Stimulated activated CD4-positive, alpha-beta T cell treated with anti-CD3 and anti-CD28 coated beads, Interleukin-15, amount 100 ng/mL, for 24 hours (primary cell): ENCODE data around the gene SLC4A7.
A peak's percentile ranks its signal among the peaks of the same experiment; 100 is the strongest.
"Not testable (repeated sequence)": the region's sequence is repeated elsewhere in the genome, so short reads cannot be mapped to it uniquely, and the experiment has no call there.

Experiments
- DNase-seq: peaks from one replicate; pipeline ENCODE4 v3.0.0-alpha.2; 2020

SLC4A7 gene

DNA sequence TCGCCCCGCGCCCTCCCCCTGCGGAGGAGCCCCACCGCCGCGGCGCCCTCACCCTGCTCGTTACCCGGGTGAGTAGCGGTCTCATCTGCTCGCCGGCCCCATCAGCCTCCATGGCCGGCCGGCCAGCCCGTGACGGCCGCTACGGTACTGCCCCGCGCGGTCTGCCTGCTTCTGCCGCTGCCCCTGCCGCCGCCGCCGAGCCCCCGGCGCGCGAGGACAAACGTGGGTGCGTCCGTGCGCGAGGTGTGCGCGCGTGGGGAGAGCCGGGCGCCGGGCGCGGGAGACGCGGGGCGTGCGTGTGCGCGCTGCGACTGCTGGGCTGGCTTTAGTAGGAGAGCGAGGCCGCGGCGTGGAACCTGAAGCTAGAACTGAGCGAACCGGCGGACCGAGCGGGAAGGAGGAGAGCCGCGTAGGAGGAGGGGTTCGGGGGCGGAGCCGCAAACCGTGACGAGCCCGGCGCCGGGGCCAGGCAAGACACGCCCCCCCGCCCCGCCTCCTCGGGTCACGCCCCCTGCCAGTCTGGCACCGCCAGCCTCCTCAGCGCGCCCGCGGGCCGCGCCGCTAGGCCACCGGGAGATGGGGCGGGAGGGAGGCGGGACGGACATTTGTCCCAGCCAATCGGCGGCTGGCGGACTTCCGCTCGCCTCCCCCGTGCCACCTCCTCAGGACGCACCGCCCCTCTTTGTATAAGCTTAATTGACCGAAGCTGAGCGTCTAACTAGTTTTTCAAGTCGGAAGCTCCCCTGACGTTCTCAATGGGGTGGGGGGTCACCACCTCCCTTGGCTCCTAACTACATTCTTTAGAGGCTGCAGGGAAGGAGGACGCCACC is at the start of gene SLC4A7:
SLC4A7 (minus strand) TSS at position 370 of the 830 bp plus-strand sequence; CDS start at position 112, 258 bp downstream.
- peak; percentile 99 for DNase-seq

DNA sequence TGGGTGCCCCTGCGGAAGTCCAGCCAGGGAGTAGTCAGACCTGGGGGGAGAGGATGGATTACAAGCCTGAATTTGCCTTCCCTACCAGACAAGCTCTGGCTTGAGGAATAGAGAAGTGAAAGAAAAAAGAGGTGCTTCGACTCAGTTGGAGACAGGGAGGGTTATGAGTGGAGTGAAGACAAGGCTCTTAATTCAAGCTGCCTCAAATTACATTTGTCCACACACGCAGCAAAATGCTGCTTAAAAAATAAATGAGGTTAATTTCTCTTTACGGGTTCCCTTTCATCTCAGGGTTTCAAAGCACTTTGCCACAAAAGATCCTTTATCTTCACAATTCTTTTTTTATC is 49.0 kb upstream of the SLC4A7 start:
- DNase-seq: no peak

DNA sequence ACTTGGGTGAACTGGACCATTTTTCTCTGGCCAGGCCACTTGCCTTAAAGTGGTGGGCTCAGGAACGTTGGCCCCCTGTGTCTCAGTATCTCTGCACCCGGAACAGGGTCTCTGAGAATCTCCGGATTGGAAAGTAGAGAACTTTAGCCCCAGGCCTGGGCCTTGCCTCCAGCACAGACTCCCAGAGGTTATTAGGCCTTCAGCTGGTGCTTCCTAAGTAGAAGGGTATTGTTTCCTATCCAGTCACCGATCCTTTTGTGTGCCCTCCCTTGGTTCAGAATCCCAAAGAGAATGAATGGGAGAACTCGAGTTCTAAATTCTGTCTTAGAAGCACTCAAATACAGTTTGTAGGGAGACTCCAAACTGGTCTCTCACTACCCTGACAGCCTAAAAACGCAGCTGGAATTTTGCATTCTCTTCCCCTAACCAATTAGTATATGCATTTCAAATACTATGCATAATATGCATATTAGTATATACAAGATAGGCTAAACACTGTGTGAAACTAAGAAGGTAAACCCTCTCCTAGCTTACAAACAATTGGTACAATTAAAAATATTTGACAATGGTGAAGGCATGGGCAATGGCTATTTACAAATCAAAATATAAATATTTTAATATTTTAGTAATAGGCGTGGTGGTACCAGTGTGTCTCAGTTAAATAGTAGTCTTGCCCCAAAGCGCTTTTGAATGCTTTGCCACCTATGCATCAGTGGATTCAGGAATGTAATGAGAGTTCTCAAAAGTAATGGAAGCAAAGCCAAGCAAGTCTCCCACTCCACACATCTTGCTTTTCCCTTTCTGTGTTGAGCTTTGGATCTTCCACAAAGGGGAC is 48.5 kb upstream of the SLC4A7 start:
- DNase-seq: no peak

DNA sequence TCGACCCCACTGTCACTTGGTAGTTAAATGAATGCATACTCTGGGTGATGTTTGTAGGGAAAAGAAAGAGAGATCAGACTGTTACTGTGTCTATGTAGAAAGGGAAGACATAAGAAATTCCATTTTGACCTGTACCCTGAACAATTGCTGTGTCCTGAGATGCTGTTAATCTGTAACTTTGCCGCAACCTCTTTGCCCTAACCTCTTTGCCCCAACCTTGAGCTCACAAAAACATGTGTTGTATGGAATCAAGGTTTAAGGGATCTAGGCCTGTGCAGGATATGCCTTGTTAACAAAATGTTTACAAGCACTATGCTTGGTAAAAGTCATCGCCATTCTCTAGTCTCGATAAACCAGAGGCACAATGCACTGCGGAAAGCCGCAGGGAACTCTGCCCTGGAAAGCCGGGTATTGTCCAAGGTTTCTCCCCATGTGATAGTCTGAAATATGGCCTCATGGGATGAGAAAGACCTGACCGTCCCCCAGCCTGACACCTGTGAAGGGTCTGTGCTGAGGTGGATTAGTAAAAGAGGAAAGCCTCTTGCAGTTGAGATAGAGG is 47.1 kb upstream of the SLC4A7 start:
- not testable (repeated sequence) for DNase-seq

DNA sequence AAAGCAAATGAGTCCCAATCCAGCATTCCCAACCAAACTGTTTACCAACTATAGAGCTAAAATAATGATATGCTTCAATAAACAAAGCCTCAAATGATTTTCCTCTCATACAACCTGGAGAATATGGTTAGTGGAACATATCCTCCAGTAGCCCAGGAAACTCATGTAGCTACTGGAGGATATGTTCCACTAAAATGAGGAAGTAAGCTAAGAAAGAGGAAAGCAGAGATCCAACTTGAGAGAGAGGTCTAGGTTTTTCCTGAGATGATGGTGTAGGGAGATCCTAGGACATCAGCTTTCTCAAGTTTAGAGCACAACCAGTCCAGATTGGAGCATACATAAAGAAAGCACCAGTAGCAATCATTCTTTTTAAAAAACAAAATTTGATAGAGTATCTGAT is 44.6 kb upstream of the SLC4A7 start:
- no peak for DNase-seq

DNA sequence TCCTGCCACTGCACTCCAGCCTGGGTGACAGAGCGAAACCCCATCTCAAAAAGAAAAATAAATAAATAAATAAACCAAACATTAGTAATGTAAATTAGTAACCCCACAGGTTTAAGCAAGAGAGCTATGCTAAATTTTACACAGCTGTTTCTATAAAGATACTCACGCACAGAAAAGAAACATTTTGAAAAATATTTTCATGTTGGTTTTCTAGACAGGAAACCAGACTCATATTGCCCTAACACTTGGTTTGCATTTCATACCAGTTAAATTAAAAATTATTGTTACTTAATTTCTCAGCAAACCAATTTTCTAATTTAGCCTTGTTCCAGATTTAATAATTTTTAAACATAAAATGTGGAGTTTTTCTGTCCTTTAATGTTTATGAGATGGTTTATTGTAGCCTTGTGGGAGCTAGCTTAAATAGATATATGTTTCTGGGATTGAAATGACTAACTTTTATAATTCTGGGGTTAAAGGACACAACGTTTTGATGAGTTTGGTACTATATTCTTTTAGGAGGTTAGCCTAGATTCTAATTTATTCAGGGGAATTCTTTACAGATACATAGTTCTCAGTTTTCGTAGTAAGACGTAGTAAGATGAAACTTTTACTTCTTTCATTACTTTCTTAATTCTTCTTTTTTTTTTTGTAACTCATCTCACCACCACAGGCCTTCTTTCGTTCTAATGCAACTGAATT is 42.6 kb upstream of the SLC4A7 start:
- no peak for DNase-seq

DNA sequence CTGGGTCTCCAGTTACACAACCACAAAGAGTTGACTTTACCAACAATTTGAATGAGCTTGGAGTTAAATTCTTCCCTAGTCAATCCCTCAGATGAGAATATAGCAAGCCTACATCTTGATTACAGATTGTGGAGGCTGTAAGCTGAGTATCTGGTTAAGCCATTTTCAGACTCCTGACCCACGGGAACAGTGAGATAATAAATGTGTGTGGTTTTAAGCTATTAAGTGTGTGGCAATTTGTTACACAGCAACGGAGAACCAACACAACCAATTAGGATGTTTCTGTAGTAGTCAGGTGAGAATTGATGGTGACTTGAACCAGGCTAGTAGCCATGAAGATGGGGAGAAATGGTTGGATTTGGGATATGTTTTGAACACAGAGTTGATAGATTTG is 37.7 kb upstream of the SLC4A7 start:
- no peak for DNase-seq

DNA sequence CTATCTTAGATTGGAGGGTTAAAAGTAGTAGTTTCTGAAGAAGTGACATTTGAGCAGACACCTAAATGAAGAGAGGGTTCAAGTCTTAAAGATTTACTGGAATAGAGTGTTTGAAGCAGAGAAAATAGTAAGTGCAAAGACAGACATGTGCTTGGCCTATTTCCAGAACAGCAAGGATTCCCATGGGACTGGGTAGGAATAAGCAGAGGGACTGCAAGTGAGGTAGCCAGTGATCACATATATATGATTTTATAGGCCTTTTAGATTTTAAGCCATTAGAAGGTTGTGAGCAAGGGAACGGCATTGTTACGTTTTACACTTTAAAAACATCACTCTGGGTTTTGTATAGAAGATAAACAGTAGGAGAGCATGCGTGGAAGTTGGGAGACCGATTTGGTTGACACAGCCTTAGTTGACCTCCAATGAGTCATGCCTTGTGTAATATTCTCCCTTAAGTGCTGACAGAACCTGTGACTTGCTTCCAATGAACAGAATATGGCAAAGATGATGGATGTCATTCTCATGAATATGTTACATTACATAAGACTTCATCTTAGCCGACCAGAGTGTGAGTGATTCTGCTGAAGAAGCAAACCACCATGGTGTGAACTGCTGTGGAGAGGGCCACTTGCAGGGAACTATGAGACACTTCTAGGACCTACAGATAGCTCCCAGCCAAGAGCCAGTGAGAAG is 37.1 kb upstream of the SLC4A7 start:
- no peak for DNase-seq

DNA sequence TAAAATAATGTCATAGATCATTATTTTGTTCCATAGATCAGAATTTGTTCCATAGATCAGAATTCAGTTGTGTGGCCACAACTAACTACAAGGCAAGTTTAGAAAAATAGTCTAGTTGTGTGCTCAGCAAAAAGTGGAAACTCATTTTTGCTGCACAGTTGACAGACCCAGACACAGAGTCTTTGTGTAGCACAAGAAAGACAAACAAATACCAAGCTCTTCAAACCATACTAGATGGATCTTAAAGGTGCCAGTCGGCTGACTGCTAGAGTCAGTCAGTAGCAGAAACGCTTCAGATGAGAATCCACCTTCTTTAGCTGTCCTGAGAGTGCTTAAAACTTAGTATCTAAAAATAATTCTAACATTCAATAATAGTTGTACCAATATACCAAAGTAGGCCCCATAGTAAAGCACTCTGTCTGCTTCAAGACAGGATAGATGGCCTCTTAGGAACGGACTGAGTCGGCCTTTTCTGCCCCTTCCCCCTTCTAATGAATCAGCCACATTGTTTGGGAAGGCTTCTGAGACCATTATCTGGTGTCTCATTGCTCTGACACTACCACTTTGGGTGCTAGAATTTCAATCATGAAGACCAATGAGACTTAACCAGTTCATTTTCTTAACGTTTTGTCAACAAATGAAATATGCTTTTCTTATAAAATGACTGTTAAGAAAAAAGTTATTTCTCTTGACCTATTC is 27.7 kb upstream of the SLC4A7 start:
- DNase-seq: no peak

DNA sequence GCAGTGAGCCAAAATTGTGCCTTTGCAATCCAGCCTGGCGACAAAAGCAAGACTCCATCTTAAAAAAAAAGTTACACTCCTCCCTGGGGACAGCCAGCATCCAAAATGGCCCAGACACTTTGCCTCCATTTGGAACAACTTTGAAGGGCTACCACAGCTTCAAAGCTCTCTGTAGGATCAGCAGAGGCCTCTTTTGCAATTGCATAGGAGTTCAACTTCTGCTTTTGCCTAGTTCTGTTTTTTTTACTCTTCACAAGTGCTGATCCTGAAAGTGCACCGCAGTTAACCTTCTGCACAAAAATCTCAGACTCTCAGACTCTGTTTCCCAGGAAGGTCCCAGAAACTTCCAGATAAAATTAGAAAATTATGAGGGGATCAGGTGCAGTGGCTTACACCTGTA is 25.2 kb upstream of the SLC4A7 start:
- DNase-seq: no peak

DNA sequence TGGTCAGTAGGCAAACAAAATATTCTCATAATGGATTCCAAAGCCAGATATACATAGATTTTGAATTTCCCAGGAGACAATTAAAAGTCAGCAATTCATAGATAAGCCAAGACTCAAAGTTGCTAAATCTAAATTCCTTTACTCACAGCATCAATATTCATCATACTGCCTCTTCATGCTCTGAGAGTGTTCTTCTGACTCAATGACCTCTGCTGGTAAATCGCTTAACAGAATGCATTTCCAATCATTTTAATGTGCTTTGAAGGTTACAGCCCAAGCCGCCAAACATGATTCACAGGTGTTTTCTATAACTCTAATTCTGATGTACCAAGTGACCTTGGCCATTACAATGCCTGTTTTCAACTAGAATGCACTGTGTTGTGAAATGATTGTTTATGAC is 24.2 kb upstream of the SLC4A7 start:
- DNase-seq: no peak

DNA sequence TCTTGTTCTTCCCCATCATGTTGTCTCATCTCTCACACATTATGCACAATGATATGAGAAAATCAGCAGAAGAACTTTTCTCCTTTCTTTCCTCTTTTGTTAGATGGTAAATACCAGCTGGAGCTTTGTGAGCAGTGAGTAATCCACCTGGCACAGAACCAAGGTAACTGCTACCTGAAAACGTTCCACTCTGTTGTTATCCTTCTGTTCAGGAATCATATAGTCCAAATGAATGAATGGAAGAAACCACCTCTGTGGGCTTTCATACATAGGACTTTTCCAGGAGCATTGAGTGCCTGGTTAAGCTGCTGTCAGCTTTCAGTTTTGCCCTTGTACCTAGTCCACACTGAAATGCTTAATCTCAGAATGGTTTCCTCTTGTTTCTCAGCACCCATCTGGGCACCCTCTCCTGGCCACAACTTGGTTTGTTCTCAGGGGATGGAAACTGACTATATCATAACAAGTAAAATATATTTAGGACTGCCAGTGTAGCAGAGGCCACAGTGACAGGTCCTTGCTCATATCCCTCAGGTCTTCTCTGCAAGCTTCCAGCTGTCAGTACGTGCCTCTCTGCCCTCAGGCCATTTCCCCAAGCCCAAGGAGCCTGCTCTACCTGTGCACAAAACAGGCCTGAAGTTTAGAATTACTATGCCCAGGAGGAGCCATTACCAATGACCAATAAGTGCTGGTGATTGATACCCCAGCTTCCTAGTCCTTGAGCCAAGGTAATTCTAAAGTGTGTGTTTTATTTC is 23.5 kb upstream of the SLC4A7 start:
- DNase-seq: no peak

DNA sequence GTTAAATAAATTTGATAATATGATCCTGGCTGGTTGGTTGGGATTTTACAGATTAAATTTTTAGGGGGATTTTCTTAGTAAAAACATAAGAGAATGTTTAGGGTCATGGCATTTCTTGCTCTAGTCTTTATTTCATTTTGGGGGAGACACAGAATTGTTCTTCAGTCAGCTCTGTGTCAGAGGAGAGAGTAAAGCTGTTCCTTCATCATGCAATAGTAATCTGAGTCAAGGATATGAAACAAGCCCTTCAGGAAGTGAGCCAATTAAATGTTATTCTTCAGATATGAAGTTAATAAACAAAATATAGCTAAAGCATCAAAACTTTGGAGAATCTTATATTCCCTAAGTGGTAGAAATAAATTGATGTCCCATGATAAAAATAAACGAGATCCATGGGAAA is 22.9 kb upstream of the SLC4A7 start:
- no peak for DNase-seq

DNA sequence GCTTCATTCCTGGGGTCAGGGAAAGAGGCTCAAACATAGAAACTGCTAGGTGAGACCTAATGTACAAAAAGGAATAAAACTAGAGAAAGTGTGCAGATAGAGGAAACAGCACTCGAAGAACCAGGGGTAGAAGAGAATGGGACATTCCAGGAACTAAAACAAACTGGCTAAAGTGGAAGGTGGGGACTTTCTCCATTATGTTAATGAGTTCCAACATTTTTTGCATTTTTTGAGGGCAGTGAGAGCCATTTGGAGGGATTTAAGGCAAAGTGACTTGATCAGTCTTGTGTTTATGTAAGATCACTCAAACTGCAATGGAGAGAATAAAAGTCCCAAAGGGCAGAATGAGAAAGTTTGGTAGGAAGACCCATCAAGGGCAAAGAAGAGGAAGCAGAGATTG is 20.6 kb upstream of the SLC4A7 start:
- no peak for DNase-seq

DNA sequence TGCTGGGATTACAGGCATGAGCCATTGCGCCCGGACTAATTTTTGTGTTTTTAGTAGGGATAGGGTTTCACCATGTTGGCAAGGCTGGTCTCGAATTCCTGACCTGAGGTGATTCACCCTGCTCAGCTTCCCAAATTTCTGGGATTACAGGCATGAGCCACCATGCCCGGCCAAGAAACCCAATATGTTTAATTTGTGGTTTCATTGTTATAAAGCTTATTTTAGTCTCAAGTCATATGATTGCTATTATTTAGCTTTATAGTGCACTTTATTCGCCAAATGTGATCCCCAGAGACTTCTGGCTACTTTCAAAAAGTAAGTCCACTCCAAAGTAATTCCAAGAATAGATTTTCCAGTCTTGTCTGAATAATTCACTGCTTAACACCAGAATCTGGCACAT is 19.3 kb upstream of the SLC4A7 start:
- DNase-seq: no peak

DNA sequence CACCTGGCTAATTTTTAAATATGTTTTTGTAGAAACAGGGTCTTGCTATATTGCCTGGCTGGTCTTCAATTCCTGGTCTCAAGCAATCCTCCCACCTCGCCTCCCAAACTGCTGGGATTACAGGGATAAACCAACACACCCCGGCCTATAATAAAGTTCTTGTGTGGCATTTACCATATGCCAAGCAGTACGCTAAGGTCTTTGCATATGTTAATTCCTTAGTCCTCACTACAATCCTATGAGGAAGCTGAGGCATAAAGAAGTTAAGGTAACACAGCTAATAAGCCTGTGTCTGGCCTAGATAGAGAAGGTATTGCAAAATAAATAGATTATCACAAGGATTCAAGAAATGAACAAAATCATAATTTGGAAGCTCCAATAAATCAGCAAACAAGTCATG is 17.6 kb upstream of the SLC4A7 start:
- DNase-seq: no peak

DNA sequence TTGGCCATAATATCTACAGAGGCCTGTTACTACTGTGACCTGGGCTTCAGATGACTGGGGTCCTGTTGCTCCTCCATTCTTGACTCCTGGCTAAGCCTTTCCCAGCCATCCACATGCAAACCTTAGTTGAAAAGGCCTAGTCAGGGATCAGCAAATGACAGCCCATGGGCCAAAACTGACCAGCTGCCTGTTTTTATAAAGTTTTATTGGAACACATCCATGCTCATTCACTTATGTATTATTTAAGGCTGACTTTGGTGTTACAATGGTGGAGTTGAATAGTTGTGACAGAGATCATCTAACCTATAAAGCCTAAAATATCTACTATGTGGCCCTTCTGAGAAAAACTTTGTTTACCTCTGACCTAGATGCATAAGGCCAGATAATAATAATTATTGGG is 16.8 kb upstream of the SLC4A7 start:
- no peak for DNase-seq

DNA sequence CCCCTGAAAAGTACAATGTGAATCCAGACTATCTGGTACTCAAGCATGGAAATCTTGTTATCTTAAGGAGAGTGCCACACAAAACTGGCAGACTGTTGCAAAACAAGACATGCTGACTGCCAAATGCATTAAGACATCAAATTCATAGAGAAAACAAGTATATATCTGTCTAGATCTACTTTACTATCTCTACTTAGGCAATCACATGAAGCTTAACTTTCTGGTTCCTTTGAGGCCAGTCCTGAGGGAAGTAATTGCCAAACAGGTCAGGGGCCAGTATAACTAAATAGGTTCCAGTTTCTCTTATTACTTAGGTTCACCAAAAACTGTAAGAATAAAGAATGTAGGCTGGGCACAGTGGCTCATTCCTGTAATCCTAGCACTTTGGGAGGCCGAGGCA is 15.9 kb upstream of the SLC4A7 start:
- no peak for DNase-seq

DNA sequence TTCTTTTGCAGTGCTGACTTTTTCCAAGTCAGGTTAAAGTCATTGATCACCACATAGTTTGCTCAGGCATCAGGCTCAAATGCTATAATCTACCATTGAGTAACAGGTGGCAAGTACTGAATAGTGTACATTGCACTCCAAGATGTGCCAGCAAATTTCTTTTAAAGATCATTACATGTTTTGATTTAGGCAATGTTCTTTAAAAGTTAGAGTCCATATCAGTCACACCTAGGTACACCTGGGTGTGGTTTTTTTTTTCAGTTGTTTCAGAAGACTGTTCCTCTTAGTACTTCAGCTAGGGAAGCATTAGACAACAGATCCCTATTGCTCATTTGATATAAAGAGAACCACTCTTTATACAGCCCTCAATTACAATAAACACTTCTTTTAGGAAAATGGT is 10.6 kb upstream of the SLC4A7 start:
- no peak for DNase-seq

DNA sequence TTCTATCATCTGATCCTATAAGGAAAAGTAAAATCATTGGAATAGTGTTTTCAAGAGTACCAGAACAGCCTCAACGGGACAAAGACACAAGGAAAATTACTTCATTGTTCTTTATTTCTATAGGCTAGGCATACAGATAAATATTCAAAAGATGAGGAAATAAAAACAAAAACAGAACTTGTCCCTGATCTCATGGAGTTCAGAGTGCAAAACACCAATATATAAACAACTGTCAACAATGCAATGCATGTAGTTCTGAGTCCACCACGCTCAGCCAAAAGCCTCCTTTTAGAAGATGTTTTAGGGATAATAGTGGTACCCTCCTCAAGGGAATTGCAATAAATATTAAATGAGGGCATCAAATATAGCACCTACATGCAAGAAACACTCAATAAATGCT is 4.6 kb upstream of the SLC4A7 start:
- no peak for DNase-seq

DNA sequence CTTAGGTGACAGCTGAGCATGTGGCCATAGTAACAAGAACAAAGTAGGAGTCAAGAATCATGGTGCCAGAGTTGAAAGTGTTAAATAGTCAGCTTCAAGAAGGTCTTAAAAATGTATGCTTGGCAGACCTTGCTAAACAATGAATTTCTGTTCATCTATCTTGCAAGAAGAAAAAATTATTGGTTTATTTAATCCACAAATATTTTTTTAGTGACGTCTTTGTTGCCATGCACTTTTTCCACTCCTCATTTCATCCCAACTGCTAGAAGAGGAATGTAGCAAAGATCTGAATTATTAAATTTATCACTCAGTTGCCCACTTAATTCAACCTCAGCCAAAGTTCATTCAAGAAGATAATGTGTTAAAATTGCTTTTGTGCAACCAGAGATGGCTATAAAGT is 3.2 kb upstream of the SLC4A7 start:
- no peak for DNase-seq
